ENCODE measurements around the gene TBC1D1. TPM values are rescaled to one million over a fixed set of nuclear protein-coding genes. Genes with fewer than 3 reads are reported as not detected.

Gene TBC1D1
- total RNA-seq, 4 donors from 2014 or later = 206 to 258 (median 221) TPM

GRCh38 chr4:38129460-38130227, 238.8 kb downstream of the TBC1D1 start:
- TF ChIP-seq EP300 (IDR thresholded peaks at IDR 0.05) = no peak
- no peak for TF ChIP-seq POLR2AphosphoS5 (IDR thresholded peaks at IDR 0.05)
- TF ChIP-seq POLR2A (IDR thresholded peaks at IDR 0.05; ENCODE audit: low read depth) = no peak
- TF ChIP-seq CTCF (IDR thresholded peaks at IDR 0.05) = no peak
- DNase-seq (ENCODE audit: extremely low spot score) = no peak
- Histone ChIP-seq H3K27me3 (no peaks in the 10 kb centered on the region), H3K9me3 (no peaks in the 10 kb centered on the region), H3K4me1 (peaks cover 14 to 57% (median 50%) of the 10 kb centered on the region in 4 donors), H3K36me3 (peaks cover 16 to 51% (median 39%) of the 10 kb centered on the region in 4 donors), H3K27ac (replicated peaks in 1 of 4) (no peak overlapping the region), H3K4me3 (no peak overlapping the region)
- WGBS = 72% methylated on average over 7 of the region's 7 CpGs
- intact Hi-C loops (cut with DNase I) = no loop called here

- Histone ChIP-seq H3K27ac (replicated peaks in 1 of 4) (peak overlapping the region; percentile 27 to 80 (median 75)), H3K9me3 (no peaks in the 10 kb centered on the region), H3K36me3 (peaks cover 11 to 50% (median 39%) of the 10 kb centered on the region in 4 donors), H3K4me1 (peaks cover 14 to 57% (median 50%) of the 10 kb centered on the region in 4 donors), H3K27me3 (no peaks in the 10 kb centered on the region), H3K4me3 (no peak overlapping the region)
- DNase-seq (ENCODE audit: extremely low spot score) = no peak
- WGBS = 77% methylated on average over 3 of the region's 3 CpGs
- TF ChIP-seq POLR2AphosphoS5 (IDR thresholded peaks at IDR 0.05) = no peak
- TF ChIP-seq POLR2A (IDR thresholded peaks at IDR 0.05; ENCODE audit: low read depth) = no peak
- TF ChIP-seq CTCF (IDR thresholded peaks at IDR 0.05) = no peak
- no peak for TF ChIP-seq EP300 (IDR thresholded peaks at IDR 0.05)
- intact Hi-C loops (cut with DNase I) = no loop called here
These were observed 240.0 kb downstream of the TBC1D1 start for GRCh38 chr4:38130884-38131283.

GRCh38 chr4:38131371-38132091, 240.6 kb downstream of the TBC1D1 start:
- Histone ChIP-seq H3K4me3 (no peak overlapping the region), H3K27me3 (no peaks in the 10 kb centered on the region), H3K4me1 (peaks cover 14 to 57% (median 50%) of the 10 kb centered on the region in 4 donors), H3K9me3 (no peaks in the 10 kb centered on the region), H3K36me3 (peaks cover 9 to 51% (median 41%) of the 10 kb centered on the region in 4 donors), H3K27ac (replicated peaks in 1 of 4) (peak overlapping the region; percentile 27 to 80 (median 75))
- TF ChIP-seq POLR2AphosphoS5 (IDR thresholded peaks at IDR 0.05) (no peak), EP300 (IDR thresholded peaks at IDR 0.05) (no peak), POLR2A (IDR thresholded peaks at IDR 0.05; ENCODE audit: low read depth) (no peak), CTCF (IDR thresholded peaks at IDR 0.05) (no peak)
- intact Hi-C loops (cut with DNase I) = no loop called here
- DNase-seq (ENCODE audit: extremely low spot score) = no peak
- WGBS = 62% methylated on average over 12 of the region's 12 CpGs

- peaks cover 14 to 51% (median 46%) of the 10 kb centered on the region in 4 donors for H3K36me3 ChIP-seq
- H3K27me3 ChIP-seq = no peaks in the 10 kb centered on the region
- H3K4me1 ChIP-seq = peaks cover 14 to 57% (median 50%) of the 10 kb centered on the region in 4 donors
- intact Hi-C loops (cut with DNase I) = no loop called here
- no peak for TF ChIP-seq EP300 (IDR thresholded peaks at IDR 0.05)
- no peak for TF ChIP-seq POLR2A (IDR thresholded peaks at IDR 0.05; ENCODE audit: low read depth)
- no peak for TF ChIP-seq CTCF (IDR thresholded peaks at IDR 0.05)
- peak; percentile 80 to 82 for TF ChIP-seq POLR2AphosphoS5 (IDR thresholded peaks at IDR 0.05)
- peak overlapping the region in 2 of 4 donors; percentile 11 to 18 for H3K4me3 ChIP-seq
- H3K9me3 ChIP-seq = no peaks in the 10 kb centered on the region
- peak overlapping the region; percentile 27 to 80 (median 75) for H3K27ac ChIP-seq (replicated peaks in 1 of 4)
- DNase-seq (ENCODE audit: extremely low spot score) = no peak
- 18% methylated on average over 8 of the region's 8 CpGs for WGBS
These were observed 241.3 kb downstream of the TBC1D1 start for GRCh38 chr4:38132107-38132673.

All from esophagus muscularis mucosa (tissue), 4 donors.